Nephron (organoid): ENCODE data around the gene NCMAP.

Source experiments
- H3K27ac Mint-ChIP-seq, 3 experiments: 2 replicates each; pipeline ENCODE4 v1.8.0; 2020; ENCODE audit warnings: mixed read lengths in 3 of 3, mild to moderate bottlenecking in 2 of 3, moderate library complexity in 1 of 3
- H3K27me3 Mint-ChIP-seq: 2 replicates; pipeline ENCODE4 v1.8.0; 2021; ENCODE audit warnings: low read depth, mild to moderate bottlenecking, moderate library complexity, mixed read lengths
- H3K36me3 Mint-ChIP-seq: 2 replicates; pipeline ENCODE4 v1.8.0; 2020; ENCODE audit warnings: low read depth, mixed read lengths
- H3K4me1 Mint-ChIP-seq: 2 replicates; pipeline ENCODE4 v1.8.0; 2020; ENCODE audit warnings: mixed read lengths
- H3K4me3 Mint-ChIP-seq, 3 experiments: 2 replicates each; pipeline ENCODE4 v1.8.0; 2020; ENCODE audit warnings: mild to moderate bottlenecking in 3 of 3, mixed read lengths in 3 of 3, moderate library complexity in 2 of 3
- H3K9me3 Mint-ChIP-seq: 2 replicates; pipeline ENCODE4 v1.8.0; 2020; ENCODE audit warnings: mixed read lengths
- TF ChIP-seq, protein P1 (sequence below), 3 experiments: fragments of 200-600 bp; sonication (generic); IDR thresholded peaks; one replicate each; pipeline ENCODE4 v1.5.0; 2021; ENCODE audit warnings: antibody characterized with exemption in 3 of 3; ENCODE audit not compliant: unreplicated experiment in 3 of 3

Gene NCMAP

GRCh38 chr1:24644100-24644384, 88.2 kb downstream of the NCMAP start:
- Mint-ChIP-seq H3K36me3 (peaks cover 40% of the 10 kb centered on the region), H3K27ac (peak overlapping the region; percentile 69 to 100 (median 92)), H3K27me3 (no peaks in the 10 kb centered on the region), H3K4me3 (peak overlapping the region; percentile 93 to 99 (median 98)), H3K4me1 (peaks cover 33% of the 10 kb centered on the region), H3K9me3 (no peaks in the 10 kb centered on the region)
- TF ChIP-seq, protein P1, sequence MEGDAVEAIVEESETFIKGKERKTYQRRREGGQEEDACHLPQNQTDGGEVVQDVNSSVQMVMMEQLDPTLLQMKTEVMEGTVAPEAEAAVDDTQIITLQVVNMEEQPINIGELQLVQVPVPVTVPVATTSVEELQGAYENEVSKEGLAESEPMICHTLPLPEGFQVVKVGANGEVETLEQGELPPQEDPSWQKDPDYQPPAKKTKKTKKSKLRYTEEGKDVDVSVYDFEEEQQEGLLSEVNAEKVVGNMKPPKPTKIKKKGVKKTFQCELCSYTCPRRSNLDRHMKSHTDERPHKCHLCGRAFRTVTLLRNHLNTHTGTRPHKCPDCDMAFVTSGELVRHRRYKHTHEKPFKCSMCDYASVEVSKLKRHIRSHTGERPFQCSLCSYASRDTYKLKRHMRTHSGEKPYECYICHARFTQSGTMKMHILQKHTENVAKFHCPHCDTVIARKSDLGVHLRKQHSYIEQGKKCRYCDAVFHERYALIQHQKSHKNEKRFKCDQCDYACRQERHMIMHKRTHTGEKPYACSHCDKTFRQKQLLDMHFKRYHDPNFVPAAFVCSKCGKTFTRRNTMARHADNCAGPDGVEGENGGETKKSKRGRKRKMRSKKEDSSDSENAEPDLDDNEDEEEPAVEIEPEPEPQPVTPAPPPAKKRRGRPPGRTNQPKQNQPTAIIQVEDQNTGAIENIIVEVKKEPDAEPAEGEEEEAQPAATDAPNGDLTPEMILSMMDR (IDR thresholded peaks at IDR 0.05; ENCODE audit: unreplicated experiment in 3 of 3) = no peak

GRCh38 chr1:24648919-24649318, 93.0 kb downstream of the NCMAP start:
- Mint-ChIP-seq H3K9me3 (no peaks in the 10 kb centered on the region), H3K27me3 (no peaks in the 10 kb centered on the region), H3K36me3 (peaks cover 85% of the 10 kb centered on the region), H3K4me3 (no peak overlapping the region), H3K27ac (no peak overlapping the region), H3K4me1 (peaks cover 15% of the 10 kb centered on the region)
- TF ChIP-seq, protein P1 (IDR thresholded peaks at IDR 0.05; ENCODE audit: unreplicated experiment in 3 of 3) = no peak

GRCh38 chr1:24652382-24652781, 96.5 kb downstream of the NCMAP start:
- Mint-ChIP-seq H3K27me3 (no peaks in the 10 kb centered on the region), H3K4me3 (no peak overlapping the region), H3K36me3 (peaks cover 91% of the 10 kb centered on the region), H3K4me1 (peaks cover 2% of the 10 kb centered on the region), H3K9me3 (no peaks in the 10 kb centered on the region), H3K27ac (no peak overlapping the region)
- TF ChIP-seq, protein P1 (IDR thresholded peaks at IDR 0.05; ENCODE audit: unreplicated experiment in 3 of 3) = no peak

DNA sequence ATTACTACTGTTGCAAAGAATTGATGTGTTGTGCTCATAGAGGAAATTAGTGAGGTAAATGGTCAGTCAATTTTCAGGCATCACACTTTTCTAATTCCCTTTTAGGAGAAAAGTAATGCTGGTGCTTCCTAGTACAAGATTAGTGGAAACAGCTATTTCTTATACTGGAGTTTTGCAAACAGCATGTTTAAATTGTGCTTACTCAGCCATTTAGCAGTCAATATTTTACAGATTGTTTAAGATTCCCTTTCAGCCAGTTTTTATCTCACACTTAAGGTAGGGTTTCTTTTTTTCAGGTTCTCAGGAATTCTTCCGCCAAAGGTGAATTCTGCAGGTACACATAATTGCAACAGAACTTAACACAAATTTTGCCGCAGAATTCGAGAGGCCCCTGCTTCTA, 98.1 kb downstream of the NCMAP start:
- H3K4me3 Mint-ChIP-seq = no peak overlapping the region

GRCh38 chr1:24656046-24656445, 100.2 kb downstream of the NCMAP start:
- Mint-ChIP-seq H3K27me3 (no peaks in the 10 kb centered on the region), H3K4me3 (no peak overlapping the region), H3K9me3 (no peaks in the 10 kb centered on the region), H3K27ac (peak overlapping the region; percentile 64 to 94 (median 74)), H3K4me1 (peaks cover 6% of the 10 kb centered on the region), H3K36me3 (peaks cover 85% of the 10 kb centered on the region)
- TF ChIP-seq, protein P1 (IDR thresholded peaks at IDR 0.05; ENCODE audit: unreplicated experiment in 3 of 3) = no peak

More for the DNA sequence above, 98.1 kb downstream of the NCMAP start:
- Mint-ChIP-seq H3K4me1 (peaks cover 6% of the 10 kb centered on the region), H3K36me3 (peaks cover 87% of the 10 kb centered on the region), H3K27ac (peak overlapping the region in 2 of 3 experiments; percentile 17 to 30), H3K27me3 (no peaks in the 10 kb centered on the region), H3K9me3 (no peaks in the 10 kb centered on the region)
- TF ChIP-seq, protein P1 (IDR thresholded peaks at IDR 0.05; ENCODE audit: unreplicated experiment in 3 of 3) = no peak

- peak overlapping the region in 2 of 3 experiments; percentile 7 to 36 for H3K4me3 Mint-ChIP-seq
- TF ChIP-seq, protein P1 (IDR thresholded peaks at IDR 0.05; ENCODE audit: unreplicated experiment in 3 of 3) = no peak
- H3K36me3 Mint-ChIP-seq = peaks cover 85% of the 10 kb centered on the region
- peak overlapping the region; percentile 59 to 92 (median 76) for H3K27ac Mint-ChIP-seq
- H3K4me1 Mint-ChIP-seq = peaks cover 6% of the 10 kb centered on the region
- H3K9me3 Mint-ChIP-seq = no peaks in the 10 kb centered on the region
- H3K27me3 Mint-ChIP-seq = no peaks in the 10 kb centered on the region
Observed at GRCh38 chr1:24657781-24658180, 101.9 kb downstream of the NCMAP start.
